HG02610 (cell line): ENCODE measurements around the gene PTDSS2.

ENCODE experiments used
- ATAC-seq: cut with Tn5 transposase; IDR thresholded peaks from one replicate; pipeline ENCODE4 v1.9.1; 2021; ENCODE audit warnings: mild to moderate bottlenecking, moderate library complexity; ENCODE audit not compliant: unreplicated experiment

Gene PTDSS2

DNA sequence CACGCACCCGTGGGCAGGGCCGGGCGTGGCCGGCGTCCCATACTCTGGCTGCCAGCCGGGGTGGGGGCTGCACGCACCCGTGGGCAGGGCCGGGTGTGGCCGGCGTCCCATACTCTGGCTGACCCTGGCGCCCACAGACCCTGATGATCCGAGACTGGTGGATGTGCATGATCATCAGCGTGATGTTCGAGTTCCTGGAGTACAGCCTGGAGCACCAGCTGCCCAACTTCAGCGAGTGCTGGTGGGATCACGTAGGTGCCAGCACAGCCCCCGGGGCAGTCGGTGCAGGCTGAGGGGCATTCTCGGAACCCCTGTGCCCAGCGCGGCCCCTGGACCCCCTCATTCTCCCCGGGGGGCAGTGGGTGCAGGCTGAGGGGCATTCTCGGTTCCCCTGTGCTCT, 38.0 kb downstream of the PTDSS2 start:
- no peak for ATAC-seq

DNA sequence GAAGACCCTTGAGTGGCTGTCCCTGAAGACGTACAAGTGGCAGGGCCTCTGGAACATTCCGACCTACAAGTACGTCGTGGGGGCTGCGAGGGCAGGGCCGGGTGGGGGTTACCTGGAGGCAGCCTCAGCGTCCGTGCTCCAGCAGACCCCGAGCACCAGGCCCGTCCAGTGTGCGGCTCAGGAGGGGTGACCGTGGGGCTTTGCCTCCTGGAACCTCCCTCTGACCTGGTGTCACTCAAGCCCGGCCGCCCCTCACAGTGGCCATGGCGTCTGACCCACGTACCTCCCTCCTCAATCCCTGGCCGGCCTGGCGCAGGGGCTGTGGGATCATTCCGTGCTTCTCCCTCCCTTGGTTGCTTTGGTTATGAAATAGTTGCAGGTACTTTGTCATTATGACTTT, 38.5 kb downstream of the PTDSS2 start:
- ATAC-seq: no peak

DNA sequence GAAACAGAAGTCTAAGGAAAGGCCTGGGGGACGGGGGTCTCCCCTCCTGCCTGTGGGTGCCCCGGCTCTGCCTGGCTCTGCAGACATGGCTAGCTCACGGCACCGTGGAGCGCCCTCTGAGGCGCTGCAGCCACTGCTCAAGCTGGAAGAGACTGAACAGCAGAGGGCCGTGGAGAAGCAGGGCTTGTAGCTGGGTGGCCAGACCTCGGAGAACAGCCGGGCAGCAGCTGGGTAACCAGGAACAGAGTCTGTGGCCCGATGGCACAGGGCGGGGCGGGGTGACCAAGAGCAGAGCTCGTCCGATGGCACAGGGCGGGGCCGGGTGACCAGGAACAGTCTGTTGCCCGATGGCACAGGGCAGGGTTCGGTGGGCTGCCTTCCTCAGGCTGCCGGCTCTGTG, 38.9 kb downstream of the PTDSS2 start:
- ATAC-seq: no peak

DNA sequence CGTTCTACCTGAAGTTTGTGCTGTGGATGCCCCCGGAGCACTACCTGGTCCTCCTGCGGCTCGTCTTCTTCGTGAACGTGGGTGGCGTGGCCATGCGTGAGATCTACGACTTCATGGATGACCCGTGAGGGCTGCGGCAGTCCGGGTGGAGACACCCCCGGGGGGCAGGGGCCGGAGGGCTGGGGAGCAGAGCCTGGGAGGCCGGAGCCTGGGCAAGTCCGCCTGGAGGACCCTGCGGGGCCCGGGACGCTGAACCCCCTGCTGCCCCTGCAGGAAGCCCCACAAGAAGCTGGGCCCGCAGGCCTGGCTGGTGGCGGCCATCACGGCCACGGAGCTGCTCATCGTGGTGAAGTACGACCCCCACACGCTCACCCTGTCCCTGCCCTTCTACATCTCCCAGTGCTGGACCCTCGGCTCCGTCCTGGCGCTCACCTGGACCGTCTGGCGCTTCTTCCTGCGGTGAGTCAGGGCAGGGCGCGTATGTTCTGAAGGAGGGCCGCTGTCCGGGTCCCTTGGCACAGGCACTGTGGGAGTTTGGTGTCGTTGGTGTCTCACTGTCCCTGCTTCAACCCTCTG, 39.6 kb downstream of the PTDSS2 start:
- ATAC-seq: no peak

DNA sequence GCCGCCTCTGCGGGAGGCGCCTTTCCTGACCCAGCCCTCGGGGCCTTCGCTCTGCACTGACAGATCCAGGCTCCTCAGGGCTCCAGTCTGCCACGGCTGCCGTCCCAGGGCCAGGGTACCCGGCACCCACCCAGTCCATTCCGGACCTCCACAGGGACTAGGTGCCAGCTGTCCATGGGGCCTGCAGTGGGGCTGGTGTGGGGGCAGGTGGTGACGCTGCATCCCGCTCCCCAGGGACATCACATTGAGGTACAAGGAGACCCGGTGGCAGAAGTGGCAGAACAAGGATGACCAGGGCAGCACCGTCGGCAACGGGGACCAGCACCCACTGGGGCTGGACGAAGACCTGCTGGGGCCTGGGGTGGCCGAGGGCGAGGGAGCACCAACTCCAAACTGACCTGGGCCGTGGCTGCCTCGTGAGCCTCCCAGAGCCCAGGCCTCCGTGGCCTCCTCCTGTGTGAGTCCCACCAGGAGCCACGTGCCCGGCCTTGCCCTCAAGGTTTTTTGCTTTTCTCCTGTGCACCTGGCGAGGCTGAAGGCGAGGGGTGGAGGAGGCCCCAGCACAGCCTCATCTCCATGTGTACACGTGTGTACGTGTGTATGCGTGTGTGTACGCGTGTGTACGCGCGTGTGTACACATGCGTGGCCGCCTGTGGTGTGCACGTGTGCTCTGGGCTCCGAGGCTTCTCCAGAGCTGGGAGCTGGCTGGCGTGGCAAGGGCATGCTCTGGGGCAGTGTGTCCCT, 40.3 kb downstream of the PTDSS2 start:
- ATAC-seq: no peak

DNA sequence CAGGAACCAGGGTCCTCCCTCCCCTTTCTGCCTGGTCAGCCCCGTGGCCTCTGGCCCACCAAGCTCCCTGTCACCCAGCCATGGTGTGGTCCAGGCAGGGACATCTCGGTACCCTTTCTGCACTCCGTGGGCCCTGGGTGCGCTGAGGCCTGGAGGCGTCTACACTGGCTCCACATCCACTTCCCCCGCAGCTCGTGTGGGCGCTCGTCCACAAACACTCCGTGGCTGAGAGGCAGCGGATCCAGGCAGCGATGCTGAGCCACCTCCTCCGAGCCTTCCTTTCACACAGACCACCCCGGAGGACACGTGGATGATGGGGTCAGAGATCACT, 40.8 kb downstream of the PTDSS2 start:
- no peak for ATAC-seq

DNA sequence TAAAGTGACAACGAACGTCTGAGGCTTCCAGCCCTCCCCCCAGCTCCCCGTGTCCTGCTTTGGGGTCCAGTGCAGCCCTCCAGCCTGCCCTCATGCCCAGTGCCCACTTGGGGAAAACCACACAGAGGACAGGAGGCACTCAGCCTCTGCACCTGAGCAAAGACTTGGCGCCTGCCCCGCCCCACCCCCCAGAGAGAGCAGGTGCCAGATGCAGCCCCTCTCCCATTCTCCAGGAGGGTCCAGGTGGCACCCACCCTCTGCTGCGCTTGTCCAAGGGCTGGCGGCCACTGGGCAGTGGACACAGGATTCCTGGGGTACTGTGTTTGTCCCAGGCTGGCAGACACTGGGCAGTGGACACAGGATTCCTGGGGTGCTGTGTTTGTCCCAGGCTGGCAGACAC, 41.3 kb downstream of the PTDSS2 start:
- no peak for ATAC-seq

DNA sequence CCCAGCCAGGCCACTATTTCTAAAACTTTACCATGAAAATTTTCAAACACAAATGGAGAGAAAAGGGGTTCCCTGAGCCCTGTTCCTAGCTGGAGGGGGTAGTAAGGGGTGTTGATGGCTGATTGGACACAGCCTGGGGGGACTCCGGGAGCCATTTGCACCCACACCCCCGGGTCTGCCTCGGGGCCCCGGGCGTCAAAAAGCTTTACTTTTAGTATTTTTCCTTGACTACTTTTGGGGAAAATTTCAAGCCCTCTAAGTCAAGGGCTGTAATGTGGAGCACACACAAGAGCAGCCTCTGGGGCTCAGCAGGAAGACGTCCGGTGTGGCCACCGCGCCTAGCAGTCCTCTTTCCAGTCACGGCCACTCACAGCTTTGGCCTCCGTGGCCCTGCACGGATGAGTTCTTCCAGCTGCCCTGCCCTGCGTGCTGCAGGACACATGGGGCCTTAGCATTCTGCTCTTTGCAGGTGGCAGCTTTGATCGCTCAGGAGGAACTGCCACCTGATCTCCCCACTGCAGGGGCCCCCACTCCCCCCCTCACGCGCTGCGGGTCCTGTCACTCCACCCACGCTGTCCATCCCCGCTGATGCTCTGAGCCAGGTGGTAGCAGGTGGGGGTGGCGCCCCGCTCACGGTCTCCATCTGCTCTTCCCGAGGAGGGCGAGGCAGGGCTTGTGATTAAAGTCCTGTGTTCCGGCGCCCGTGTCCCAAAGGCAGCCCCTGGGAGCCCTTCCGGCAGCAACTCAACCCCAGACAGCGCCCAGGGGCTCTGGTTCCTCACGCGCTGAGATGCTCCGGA, 42.5 kb downstream of the PTDSS2 start:
- ATAC-seq: no peak

DNA sequence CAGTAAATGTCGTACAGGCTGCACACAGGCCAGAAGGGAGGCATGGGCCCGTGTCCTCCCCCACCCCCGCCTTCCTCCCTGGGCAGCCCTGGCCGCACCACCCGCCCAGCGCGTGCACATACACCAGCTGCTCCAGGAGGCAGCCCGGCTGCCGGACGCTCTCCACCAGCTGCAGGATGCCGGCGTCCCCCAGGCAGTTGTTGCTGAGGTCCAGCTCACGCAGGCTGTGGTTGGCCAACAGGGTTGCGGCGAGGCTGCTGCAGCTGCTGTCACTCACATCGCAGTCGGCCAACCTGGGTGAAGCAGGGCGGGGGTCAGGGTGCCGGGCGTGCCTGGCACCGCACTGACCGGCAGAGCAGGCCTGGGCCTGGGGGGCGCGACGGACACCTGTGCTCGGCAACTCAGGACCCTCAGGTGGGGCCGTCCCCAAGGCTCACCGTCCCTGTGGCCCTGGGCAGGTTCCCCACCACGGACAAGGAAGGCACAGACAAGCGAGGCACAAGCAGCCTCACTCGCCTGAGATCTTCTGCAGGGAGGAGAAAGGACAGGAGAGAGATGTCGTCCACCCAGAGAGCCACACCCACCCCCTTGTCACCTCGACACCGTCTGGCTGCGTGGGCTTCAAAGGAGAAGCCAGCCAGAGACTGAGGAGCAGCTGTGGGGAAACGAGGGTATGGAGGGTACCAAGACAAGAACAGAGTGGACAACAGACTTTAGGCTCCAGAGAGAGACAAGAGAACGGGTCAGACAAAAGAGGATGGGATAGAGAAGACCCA, 44.9 kb downstream of the PTDSS2 start:
- ATAC-seq: no peak

DNA sequence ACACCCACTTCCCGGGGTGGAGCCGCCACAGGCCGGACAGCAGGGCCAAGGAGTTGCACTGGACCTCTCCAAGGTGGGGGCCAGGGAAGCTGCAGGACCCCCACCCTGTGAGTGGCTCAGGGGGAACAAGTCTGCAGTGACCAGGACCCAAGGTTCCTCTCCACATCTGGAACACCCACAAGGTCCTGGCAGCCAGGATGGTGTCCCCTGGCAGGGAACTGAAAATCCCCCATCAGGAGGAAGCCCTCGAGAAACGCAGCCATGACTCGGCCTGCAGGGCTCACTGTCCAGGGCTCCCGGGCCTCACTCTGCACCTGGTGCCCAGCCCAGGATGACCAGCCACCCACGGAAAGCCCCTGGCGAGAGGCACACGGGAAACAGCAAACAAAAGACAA, 45.5 kb downstream of the PTDSS2 start:
- no peak for ATAC-seq

DNA sequence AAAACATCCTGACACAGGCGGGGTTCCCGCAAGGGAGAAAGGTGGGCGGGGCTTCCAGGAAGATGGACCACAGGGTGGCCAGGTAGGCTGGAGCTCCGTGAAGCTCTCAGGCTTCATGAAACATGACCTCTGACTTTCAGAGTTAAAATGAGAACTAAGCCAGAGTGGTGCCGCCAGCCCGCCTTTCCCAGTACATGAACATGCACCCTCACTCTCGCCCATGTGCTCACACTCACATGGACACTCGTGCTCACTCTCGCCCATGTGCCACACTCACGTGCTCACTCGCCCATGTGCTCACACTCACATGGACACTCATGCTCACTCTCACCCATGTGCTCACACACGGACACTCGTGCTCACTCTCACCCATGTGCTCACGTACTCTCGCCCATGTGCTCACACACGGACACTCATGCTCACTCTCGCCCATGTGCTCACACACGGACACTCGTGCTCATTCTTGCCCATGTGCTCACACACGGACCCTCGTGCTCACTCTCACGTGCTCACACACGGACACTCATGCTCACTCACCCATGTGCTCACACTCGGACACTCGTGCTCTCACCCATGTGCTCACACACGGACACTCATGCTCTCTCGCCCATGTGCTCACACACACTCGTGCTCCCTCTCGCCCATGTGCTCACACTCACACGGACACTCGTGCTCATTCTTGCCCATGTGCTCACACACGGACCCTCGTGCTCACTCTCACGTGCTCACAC, 46.9 kb downstream of the PTDSS2 start:
- ATAC-seq: no peak

DNA sequence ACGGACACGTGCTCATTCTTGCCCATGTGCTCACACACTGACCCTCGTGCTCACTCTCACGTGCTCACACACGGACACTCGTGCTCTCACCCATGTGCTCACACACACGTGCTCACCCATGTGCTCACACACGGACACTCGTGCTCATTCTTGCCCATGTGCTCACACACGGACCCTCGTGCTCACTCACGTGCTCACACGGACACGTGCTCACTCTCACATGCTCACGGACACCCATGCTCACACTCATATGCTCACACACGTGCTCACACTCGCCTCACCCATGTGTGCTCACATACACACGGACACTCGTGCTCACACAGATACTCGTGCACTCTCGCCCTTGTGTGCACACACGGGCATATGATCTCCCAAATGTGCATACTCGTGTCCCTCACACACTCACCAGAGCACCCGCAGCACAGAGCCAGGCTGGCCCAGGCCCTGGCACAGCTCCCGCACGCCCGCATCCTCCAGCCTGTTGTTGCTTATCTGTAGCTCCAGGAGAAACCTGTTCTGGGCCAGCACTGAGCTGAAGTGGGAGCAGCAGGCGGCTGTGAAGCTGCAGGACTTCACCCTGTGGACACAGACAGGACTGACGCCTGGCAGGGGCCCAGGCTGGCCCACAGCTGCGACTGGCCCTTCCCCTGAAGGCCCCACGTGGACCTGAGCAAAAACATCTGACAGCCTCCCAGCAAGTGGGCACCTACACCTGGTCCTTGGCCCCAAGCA, 47.7 kb downstream of the PTDSS2 start:
- no peak for ATAC-seq

DNA sequence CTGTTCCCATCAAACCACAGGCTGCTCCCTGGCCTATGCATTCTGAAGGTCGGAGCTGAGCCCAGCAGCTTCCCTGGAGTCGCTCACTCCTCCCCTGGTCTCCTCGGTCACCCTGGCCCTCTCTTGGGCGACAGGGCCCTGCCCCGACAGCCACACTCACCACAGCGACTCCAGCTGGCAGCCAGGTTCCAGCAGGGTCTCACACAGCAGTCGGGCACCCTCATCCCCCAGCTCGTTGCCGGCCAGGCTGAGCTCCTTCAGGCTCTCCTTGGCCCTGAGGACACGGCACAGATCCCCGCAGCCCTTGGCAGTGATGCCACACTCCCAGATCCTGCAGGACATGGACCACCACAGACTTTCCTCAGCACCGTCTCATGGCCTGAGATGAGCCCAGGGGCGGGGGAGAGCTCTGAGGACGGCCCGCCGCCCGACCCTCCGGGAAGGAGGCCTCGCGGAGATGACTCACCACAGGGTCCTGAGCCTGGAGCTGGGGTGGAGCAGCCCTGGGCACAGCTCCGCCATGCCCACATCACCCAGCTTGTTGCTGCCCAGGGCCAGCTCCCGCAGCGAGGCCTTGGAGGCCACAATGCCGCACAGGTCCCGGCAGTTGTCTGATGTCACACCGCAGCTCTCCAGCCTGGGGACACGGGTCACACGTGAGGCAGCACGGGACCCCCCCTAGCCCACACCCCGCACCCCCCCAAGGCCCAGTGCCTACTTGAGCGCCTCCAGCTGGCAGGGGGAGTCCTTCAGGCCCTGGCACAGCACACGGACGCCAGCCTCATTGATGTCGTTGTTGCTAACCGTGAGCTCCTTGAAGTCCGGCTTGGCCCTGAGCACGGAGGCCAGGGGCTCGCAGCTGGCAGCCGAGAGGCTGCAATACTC, 48.5 kb downstream of the PTDSS2 start:
- no peak for ATAC-seq

DNA sequence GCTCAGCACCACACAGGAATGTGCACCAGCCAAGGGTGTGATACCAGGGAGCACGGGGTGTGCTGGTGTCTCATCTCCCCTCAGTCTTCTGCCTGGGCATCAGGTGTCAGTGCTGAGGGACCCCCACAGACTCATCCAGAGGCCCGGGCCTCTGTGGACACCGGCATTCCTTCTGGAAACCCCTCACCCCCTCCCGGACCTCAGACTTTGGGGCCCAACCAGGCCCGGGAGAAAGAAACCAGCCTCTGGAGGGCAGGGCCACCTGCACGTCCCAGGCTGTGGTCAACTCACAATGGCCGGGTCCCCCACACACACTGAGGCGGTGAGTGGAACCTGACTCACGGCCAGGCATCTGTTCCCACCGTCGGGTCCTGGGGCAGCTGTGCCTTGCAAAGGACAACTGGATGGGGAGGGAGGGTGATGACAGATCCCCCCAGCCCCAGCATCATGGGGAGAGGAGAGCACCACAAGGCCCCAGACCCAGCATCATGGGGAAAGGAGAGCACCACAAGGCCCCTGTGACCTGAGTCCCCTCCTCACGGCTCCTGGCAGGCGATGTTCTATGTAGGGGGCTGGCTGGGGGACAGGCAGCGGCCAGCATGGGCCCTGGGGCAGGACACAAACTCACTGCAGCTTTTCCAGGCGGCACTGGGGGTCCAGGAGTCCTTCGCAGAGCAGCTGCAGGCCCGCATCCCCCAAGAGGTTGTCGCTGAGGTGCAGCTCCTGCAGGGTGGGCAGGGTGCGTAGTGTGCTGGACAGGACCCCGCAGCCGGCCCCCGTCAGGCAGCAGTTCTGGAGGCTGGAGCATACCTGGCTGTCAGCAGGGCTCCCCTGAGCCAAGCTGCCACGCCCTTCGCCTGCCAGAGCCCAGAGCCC, 49.4 kb downstream of the PTDSS2 start:
- no peak for ATAC-seq

DNA sequence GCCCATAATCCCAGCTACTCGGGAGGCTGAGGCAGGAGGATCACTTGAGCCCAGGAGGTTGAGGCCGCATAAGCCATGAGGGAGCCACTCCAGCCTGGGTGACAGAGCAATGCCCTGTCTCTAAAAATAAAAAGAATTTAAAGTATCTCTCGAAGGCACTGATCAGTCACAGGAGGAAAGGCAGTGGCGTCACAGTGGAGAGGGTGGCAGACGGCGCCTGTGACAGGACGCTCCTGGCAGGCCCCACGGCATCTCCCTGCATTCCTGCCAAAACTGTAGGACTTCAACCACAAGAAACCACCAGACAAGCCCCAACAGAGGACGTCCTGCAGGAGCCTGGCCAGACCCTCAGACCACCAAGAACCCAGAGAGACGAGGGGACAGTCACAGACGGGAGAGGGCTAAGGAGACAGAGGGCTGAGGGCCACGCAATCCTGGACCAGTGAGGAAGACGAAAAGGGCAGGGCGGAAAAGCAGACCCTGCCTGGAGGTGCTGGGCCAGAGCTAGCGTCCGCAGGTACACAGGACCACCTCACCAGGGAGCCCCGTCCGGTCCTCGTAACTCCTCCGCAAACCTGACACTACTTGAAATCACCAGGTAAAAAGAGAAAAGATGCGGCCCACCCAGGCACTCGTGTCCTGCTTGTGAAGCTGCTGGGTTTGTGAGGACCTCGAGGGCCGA, 51.1 kb downstream of the PTDSS2 start:
- ATAC-seq: no peak

DNA sequence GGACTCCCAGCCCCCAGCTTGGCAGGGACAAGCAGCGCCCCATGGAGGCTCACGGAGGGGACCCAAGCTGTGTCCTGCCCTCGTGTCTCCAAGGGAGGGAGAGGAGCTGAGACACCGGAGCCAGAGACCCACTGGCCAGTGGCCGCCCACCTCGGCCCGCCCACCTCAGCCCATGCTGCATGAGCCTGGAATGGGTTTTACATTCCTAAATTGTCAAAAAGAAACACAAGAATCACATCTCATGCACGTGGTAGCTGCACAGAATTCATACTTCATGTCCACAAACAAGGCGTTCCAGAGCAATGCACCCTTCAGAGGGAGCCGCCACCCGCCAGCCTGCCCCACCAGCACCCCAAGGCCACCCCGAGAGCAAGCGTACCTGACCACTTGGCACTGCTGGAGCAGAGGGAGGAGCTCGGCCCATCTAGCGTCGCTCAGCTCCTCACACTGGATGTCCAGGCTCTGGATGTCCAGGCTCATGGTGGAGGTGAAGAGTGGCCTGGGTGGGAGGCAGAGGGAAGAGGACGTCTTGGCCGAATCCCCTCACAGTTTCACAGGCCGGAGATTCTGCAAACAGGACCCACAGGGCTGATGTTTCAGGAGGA, 51.7 kb downstream of the PTDSS2 start:
- no peak for ATAC-seq
